ENCODE measurements around the gene CAPZA1.

Gene CAPZA1

GRCh38 chr1:112717263-112717873 lies 97.7 kb downstream of the CAPZA1 start:
- FAIRE-seq, result no peak

- FAIRE-seq, result no peak
Observed at GRCh38 chr1:112718691-112719418, 99.2 kb downstream of the CAPZA1 start.

- no peak for FAIRE-seq
Observed at GRCh38 chr1:112719706-112720105, 100.1 kb downstream of the CAPZA1 start.

DNA sequence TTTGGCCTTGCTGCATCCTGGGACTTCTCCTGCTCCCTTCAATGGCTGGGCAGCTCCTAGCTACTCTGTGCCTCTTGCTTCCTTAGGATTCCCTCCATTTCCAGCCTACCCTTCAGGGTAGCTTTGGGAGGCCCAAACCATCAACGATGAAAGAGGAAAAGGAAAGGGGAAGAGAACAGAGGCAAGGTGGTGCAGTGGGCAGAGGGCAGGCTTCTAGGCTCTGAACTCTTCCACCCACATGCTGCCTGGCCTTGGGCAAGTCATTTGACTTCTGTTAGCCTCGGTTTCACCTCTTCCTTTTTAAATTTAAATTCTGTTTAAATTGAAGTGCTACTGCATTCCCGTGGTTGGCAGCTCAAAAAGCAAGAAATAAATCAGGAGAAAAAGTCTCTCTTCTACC lies 101.2 kb downstream of the CAPZA1 start:
- FAIRE-seq, result no peak

All from A204.1 (cell line).